ENCODE results near the gene PDGFRB.
"Not testable (repeated sequence)": the region's sequence is repeated elsewhere in the genome, so short reads cannot be mapped to it uniquely, and the experiment has no call there.

The PDGFRB gene

DNA sequence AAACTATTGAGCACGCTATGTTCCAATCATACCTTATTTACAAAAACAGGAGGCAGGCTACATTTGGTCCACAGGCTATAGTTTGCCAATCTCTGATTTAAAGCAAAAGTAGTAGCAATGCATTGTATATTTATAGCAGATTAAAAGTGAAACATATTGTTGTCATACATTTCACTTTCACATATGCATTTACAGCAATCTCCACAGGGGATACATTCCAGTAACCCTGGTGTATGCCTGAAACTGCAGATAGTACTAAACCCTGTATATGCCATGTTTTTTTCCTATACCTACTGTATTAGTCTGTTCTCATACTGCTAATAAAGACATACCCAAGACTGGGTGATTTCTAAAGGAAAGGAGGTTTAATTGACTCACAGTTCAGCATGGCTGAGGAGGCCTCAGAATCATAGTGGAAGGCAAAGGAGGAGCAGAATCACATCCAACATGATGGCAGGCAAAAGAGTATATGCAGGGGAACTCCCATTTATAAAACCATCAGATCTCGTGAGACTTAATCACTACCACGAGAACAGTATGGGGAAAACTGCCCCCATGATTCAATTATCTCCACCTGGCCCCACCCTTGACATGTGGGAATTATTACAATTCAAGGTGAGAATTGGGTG lies 63.4 kb downstream of the PDGFRB start:
- DNase-seq (ENCODE audit: extremely low read depth, low read depth): no peak
- TF ChIP-seq CTCF (IDR thresholded peaks at IDR 0.05; ENCODE audit: low read depth, low read length): no peak

GRCh38 chr5:150085950-150086715 lies 69.5 kb downstream of the PDGFRB start, which contains the start of gene CSF1R:
Gene CSF1R, minus strand, starts transcription at chr5:150086554. Its CDS starts 127 bp downstream, at chr5:150086427.
- no peak for TF ChIP-seq CTCF (IDR thresholded peaks at IDR 0.05; ENCODE audit: low read depth, low read length)
- DNase-seq (ENCODE audit: extremely low read depth, low read depth): no peak

DNA sequence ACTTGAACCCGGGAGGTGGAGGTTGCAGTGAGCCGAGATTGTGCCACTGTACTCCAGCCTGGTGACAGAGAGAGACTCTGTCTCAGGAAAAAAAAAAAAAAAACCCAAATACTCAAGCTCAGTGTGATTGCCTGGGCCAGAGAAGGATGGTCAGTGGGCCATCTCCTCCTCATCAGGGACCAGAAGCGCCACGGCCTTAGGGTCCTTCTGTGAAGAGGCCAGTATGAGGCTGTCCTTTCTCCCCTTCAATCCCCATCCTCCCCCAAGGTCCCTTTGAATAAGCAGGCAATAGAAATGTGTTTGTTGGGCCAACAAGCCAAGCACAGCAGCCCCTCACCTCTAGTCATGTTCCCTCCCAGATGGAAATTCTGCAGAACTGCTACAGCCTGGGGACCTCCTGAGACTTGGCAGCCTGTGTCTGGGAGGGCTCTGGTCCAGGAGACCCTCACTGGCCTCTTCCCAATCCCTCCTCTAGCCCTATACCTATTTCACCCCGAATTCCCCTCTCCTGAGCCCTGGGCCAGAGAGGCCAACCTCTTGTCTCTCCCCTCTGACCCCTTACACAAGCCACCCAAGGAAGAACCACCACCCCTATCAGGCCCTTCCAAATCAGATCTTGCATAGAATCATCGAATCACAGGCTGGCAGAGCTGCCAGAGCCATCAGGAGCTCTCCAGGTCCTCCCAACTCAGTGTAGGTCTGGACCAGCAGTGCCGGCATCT lies 70.3 kb downstream of the PDGFRB start:
- TF ChIP-seq CTCF (IDR thresholded peaks at IDR 0.05; ENCODE audit: low read depth, low read length): no peak
- DNase-seq (ENCODE audit: extremely low read depth, low read depth): no peak

- not testable (repeated sequence) for DNase-seq (ENCODE audit: extremely low read depth, low read depth)
These were observed 70.9 kb downstream of the PDGFRB start for GRCh38 chr5:150084754-150085153.

DNA sequence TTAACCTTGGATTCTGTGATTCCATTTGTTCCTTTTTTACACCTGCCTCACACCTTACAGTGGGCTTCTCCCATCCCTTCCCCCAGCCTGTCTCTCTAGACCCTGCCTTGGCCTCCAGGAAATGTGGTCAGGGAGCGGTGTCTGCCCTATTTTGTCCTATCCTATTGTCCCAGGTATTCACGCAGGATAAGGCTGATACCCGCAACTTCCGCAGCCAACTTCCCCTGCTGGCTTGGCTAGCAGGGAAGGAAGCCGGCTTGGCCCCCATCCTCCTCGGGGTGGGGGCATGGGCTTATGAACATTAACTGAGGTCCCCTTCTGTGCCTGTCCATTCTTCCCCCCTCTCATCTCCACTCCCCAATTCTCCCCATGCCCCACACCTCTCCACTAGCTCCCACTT lies 72.8 kb downstream of the PDGFRB start:
- no peak for DNase-seq (ENCODE audit: extremely low read depth, low read depth)
- no peak for TF ChIP-seq CTCF (IDR thresholded peaks at IDR 0.05; ENCODE audit: low read depth, low read length)

DNA sequence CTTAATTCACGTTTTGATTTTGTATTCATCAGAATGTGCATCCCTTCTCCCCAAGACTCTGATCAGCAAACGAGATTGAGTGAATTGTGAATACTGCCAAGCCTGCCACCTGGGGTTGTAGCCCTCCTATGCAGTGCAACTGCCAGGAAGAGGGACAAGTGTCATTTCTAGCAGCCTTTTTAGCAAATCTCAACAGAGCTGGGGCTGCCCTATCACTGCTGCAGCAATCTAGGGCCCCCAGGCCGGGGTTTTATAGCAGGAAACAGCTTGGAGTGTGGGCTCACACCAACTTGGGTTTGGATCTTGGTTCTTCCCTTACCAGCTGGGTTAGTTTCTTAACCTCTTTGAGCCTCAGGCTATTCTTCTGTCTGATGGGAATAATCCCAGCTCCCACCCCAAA lies 73.3 kb downstream of the PDGFRB start:
- no peak for DNase-seq (ENCODE audit: extremely low read depth, low read depth)
- no peak for TF ChIP-seq CTCF (IDR thresholded peaks at IDR 0.05; ENCODE audit: low read depth, low read length)

GRCh38 chr5:150081541-150082283 lies 73.9 kb downstream of the PDGFRB start:
- no peak for DNase-seq (ENCODE audit: extremely low read depth, low read depth)
- no peak for TF ChIP-seq CTCF (IDR thresholded peaks at IDR 0.05; ENCODE audit: low read depth, low read length)

Data from AG09319 (cell line).